Smooth muscle cell (in vitro differentiated cells): ENCODE data around the gene SPATS2. TPM values are rescaled to one million over a fixed set of nuclear protein-coding genes. Genes with fewer than 3 reads are reported as not detected.

ENCODE experiments used
- DNase-seq: peaks from one replicate; lab custom pipeline; 2025; ENCODE audit not compliant: unreplicated experiment; lab: John Stamatoyannopoulos, UW
- H2AFZ ChIP-seq: fragments of 200-600 bp; sonication (generic); 2 replicates; pipeline ENCODE4 v1.6.0; 2016; ENCODE audit warnings: antibody characterized with exemption, low read depth, mild to moderate bottlenecking
- H3F3A ChIP-seq: fragments of 200-600 bp; sonication (generic); 2 replicates; pipeline ENCODE4 v1.6.0; 2017; ENCODE audit warnings: antibody characterized with exemption, low read depth
- H3K27ac ChIP-seq: fragments of 200-600 bp; sonication (generic); 2 replicates; pipeline ENCODE4 v1.5.1; 2016; ENCODE audit warnings: low read depth, mild to moderate bottlenecking
- H3K27me3 ChIP-seq: fragments of 200-600 bp; sonication (generic); 2 replicates; pipeline ENCODE4 v1.6.1; 2016; ENCODE audit warnings: low read depth, mild to moderate bottlenecking
- H3K36me3 ChIP-seq: fragments of 200-600 bp; sonication (generic); 2 replicates; pipeline ENCODE4 v1.5.1; 2016; ENCODE audit warnings: low read depth
- H3K4me1 ChIP-seq: fragments of 200-600 bp; sonication (generic); 2 replicates; pipeline ENCODE4 v1.5.1; 2016; ENCODE audit warnings: low read depth
- H3K4me2 ChIP-seq: fragments of 200-600 bp; sonication (generic); 2 replicates; pipeline ENCODE4 v1.6.0; 2016; ENCODE audit warnings: mild to moderate bottlenecking
- H3K4me3 ChIP-seq: fragments of 200-600 bp; sonication (generic); 2 replicates; pipeline ENCODE4 v1.5.1; 2016; ENCODE audit warnings: mild to moderate bottlenecking
- H3K79me2 ChIP-seq: fragments of 200-600 bp; sonication (generic); 2 replicates; pipeline ENCODE4 v1.6.0; 2016; ENCODE audit warnings: low read depth, mild to moderate bottlenecking
- H3K9ac ChIP-seq: fragments of 200-600 bp; sonication (generic); 2 replicates; pipeline ENCODE4 v1.6.0; 2016; ENCODE audit warnings: low read depth
- H3K9me3 ChIP-seq: fragments of 200-600 bp; sonication (generic); replicated peaks from 2 replicates; pipeline ENCODE4 v1.5.1; 2016; ENCODE audit warnings: low read depth
- H4K20me1 ChIP-seq: fragments of 200-600 bp; sonication (generic); 2 replicates; pipeline ENCODE4 v1.6.0; 2016; ENCODE audit warnings: low read depth
- CTCF ChIP-seq: fragments of 200-600 bp; sonication (generic); IDR thresholded peaks from 2 replicates; pipeline ENCODE4 v1.5.1; 2017; ENCODE audit warnings: borderline replicate concordance, mild to moderate bottlenecking, antibody characterized with exemption; ENCODE audit not compliant: insufficient read depth, poor library complexity, severe bottlenecking
- whole genome bisulfite sequencing: methylation state at CpG from one replicate; pipeline ENCODE4 v1.1.7; 2016; ENCODE audit warnings: low lambda C conversion rate; 5-methylcytosine and 5-hydroxymethylcytosine counted together
- polyA plus RNA-seq: library from polyadenylated mRNA; unstranded; fragments of >200 nt; fragmentation: Nextera tagmentation; extraction: Ambion mirVana; gene quantifications from 2 replicates; pipeline ENCODE4 v1.2.1, GENCODE V29; 2016
- total RNA-seq: library from RNA; depleted of rRNA; stranded (reverse); fragments of >200 nt; gene quantifications from 2 replicates; pipeline ENCODE4 v1.2.3, GENCODE V29; 2014

The SPATS2 gene
- total and polyA plus RNA-seq, 2 experiments from 2014 or later: 33.6 to 35.6 TPM

- H4K20me1 ChIP-seq: no peaks in the 10 kb centered on the region
- H3F3A ChIP-seq: no peaks in the 10 kb centered on the region
- H3K4me1 ChIP-seq: peaks cover 4% of the 10 kb centered on the region
- no peak overlapping the region for H2AFZ ChIP-seq
- no peak for DNase-seq
- peaks cover 16% of the 10 kb centered on the region for H3K27me3 ChIP-seq
- H3K36me3 ChIP-seq: no peaks in the 10 kb centered on the region
- 98% methylated on average over 12 of the region's 12 CpGs for WGBS
- H3K4me3 ChIP-seq: no peak overlapping the region
- H3K4me2 ChIP-seq: no peak overlapping the region
- no peak for TF ChIP-seq CTCF
- H3K9ac ChIP-seq: no peak overlapping the region
- no peak overlapping the region for H3K27ac ChIP-seq
- no peaks in the 10 kb centered on the region for H3K9me3 ChIP-seq
- peaks cover 1% of the 10 kb centered on the region for H3K79me2 ChIP-seq
These were observed 38.4 kb upstream of the SPATS2 start for GRCh38 chr12:49328816-49329215.

GRCh38 chr12:49330032-49330619 is 37.1 kb upstream of the SPATS2 start:
- no peaks in the 10 kb centered on the region for H3F3A ChIP-seq
- no peaks in the 10 kb centered on the region for H3K79me2 ChIP-seq
- H3K27me3 ChIP-seq: peaks cover 29% of the 10 kb centered on the region
- H3K4me3 ChIP-seq: no peak overlapping the region
- H3K4me1 ChIP-seq: no peaks in the 10 kb centered on the region
- H3K36me3 ChIP-seq: no peaks in the 10 kb centered on the region
- no peak overlapping the region for H3K9ac ChIP-seq
- no peaks in the 10 kb centered on the region for H3K9me3 ChIP-seq
- no peak overlapping the region for H3K27ac ChIP-seq
- H3K4me2 ChIP-seq: no peak overlapping the region
- H2AFZ ChIP-seq: no peak overlapping the region
- no peak for DNase-seq
- TF ChIP-seq CTCF: no peak
- no peaks in the 10 kb centered on the region for H4K20me1 ChIP-seq
- 97% methylated on average over 7 of the region's 7 CpGs for WGBS

GRCh38 chr12:49330631-49331379 is 36.5 kb upstream of the SPATS2 start:
- no peak overlapping the region for H3K9ac ChIP-seq
- H3K27me3 ChIP-seq: peaks cover 36% of the 10 kb centered on the region
- no peak for DNase-seq
- no peak overlapping the region for H3K27ac ChIP-seq
- WGBS: 92% methylated on average over 14 of the region's 14 CpGs
- H2AFZ ChIP-seq: no peak overlapping the region
- no peak overlapping the region for H3K4me3 ChIP-seq
- H3F3A ChIP-seq: no peaks in the 10 kb centered on the region
- TF ChIP-seq CTCF: no peak
- H4K20me1 ChIP-seq: no peaks in the 10 kb centered on the region
- no peak overlapping the region for H3K4me2 ChIP-seq
- H3K79me2 ChIP-seq: no peaks in the 10 kb centered on the region
- H3K9me3 ChIP-seq: no peaks in the 10 kb centered on the region
- no peaks in the 10 kb centered on the region for H3K36me3 ChIP-seq
- no peaks in the 10 kb centered on the region for H3K4me1 ChIP-seq
